ENCODE results near the gene FXYD3.

FXYD3 gene

DNA sequence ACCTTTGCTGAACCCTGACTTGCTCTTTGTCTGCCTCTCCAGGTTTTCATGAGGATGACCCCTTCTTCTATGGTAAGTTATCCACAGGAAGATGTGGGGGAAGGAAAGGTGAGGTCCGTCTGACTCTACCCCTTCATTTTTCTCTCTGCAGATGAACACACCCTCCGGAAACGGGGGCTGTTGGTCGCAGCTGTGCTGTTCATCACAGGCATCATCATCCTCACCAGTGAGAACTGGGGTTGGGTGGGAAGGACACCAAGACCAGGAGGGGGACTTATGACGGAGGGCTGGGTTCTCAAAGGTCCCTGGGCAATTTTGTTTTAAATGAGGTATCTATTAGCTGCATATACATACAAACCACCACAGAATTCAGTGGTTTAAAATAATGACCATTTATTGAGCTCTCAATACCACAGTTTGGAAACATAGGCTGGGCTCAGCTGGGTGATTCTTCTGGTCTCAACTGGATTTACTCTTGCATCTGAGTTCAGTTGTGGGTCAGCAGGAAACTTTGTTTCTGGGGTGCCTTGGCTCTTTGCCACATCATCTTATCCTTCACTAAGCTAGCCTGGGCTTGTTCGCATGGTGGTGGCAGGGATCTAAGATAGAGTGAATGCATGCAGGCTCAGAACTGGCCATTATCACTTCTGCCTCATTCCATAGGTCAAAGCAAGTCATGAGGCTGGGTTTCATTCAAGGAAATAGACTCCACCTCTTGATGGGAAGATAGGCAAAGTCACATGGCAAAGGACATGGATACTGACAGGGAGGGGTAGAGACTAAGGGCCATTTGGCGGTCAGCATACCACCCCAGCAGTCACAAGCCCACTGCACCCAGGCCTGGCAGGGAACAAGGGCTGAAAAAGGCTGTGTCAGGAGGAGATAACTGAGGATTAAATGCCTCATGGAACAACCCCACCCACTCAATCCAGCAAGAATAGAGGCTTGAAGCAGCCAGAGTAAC lies 50.8 kb downstream of the FXYD3 start:
- DNase-seq: no peak

DNA sequence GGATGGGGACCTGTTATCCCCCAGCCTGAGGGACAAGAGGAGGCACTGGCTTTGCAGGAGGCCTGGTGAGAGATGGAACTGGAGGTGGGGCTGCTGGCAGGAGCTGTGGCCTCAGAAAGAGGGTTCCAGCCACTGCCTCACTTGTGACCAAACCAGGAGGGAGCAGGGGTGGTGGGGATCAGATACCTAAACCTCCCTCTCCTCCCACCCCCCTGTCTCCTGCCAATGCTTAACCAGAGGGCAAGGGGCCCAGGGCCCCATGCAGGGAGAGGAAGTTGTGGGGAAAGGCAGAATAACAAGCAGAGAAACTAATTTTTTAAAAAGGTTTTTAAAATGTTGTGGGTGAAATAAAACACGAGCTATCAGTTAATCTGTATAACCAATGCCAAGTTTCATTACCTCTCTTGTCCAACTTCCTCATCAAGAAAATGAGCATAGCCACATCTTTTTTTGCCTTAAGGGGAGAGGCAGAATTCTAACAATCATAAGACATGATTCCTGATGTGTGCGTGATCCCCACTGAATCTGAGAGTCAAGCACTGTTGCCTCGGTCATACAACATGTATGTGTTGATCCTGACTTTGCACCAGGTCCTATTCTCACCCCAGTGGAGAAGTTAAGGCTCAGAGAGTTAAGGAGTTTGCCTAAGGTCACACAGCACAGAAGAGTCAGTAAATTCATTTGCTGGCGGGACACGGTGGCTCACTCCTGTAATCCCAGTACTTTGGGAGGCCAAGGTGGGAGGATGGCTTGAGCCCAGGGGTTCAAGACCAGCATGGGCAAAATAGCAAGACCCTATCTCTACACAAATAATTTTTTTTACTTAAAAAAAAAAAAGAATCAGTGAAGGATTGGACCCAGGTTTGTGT lies 51.9 kb downstream of the FXYD3 start:
- no peak for DNase-seq

DNA sequence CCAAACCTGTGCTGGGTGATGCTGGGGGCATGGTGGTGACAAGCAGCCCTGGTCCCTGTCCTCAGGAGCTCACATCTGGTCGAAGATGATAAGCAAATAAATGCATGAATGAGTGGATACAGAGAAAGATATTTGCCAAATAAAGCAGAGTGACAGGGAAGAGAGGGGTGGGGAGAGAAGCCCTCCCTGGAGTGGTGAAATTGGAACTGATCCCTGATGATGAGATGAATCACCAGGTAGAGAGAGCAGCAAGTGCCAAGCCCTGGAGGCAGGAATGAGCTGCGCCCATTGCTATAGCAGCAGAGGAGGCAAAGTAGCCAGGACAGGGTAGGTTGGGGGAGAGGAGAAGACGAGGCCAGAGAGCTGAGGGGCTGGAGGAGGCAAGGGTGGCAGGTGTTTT lies 52.6 kb downstream of the FXYD3 start:
- DNase-seq: no peak

DNA sequence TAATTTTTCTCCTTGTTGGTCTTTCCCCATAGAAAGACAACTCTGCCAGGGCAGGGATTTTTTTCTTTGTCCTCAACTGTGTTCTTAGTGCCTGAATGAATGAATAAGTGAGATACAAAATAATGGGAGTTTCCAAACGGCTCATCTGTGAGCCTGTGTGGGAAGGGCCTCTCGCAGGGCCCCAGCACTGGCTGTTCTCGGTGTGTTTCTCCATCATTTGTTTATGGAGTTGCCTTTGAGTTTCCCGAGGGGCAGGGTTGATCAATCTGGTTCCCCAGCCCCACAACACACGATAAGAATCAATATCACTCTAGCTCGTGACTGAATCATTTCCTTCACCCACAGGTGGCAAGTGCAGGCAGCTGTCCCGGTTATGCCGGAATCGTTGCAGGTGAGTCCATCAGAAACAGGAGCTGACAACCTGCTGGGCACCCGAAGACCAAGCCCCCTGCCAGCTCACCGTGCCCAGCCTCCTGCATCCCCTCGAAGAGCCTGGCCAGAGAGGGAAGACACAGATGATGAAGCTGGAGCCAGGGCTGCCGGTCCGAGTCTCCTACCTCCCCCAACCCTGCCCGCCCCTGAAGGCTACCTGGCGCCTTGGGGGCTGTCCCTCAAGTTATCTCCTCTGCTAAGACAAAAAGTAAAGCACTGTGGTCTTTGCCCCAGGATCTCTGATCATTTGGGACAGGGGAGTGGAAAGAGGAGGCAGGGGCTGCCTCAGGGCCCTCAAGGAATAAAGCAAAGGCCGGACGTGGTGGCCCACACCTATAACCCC lies 53.8 kb downstream of the FXYD3 start:
- no peak for DNase-seq

DNA sequence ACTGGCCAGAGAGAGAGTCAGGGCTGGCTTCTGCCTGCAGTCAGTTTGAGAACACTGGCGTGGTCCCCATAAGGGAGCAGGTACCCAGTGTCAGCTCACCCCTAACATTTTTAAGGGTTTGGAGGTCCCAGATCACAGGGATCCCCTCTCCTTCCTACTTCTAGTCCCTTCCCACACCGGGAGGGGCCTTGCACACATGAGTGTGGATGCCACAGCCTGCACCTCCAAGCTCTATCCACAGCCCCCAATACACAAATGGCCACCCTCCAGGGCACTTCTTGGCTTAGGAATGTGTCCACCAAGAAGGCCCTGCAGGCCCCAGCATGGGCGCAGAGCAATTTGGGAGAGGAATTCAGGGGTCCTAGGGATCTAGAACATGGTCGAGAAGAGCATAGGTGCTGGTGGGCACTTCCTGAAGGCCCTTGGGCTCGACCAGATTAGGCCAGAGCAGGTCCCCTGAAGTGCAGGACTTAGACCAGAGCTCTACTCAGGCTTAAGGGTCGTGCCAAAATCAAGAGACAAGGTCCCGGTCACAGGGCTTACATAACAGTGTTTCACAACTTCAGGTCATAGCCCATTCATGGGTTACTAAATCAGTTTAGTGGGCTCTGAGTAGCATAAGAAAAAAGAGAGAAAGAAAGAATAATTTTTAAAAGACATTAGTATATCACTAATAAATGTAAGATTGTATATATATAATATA lies 54.9 kb downstream of the FXYD3 start:
- DNase-seq: no peak

DNA sequence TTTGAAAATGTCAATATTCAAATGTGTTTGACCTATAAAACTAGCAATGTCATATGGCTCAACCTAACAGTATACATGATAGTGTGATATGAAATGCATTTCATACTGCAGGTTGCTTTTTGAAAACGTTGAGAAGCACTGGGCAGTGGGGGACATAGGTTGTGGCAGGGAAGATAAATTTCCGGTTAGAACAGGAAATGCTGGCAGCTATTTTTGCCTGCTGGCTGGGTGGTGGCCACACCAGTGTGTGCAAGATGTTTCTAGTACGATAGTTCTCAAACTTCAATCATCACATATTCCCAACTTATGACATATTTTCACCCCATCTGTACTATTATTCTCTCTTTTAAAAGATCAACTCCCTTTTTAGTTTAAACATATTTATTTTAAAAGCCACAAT lies 56.1 kb downstream of the FXYD3 start:
- DNase-seq: no peak

Data from GDM1 (cell line).